ENCODE results near the gene SLCO1A2. TPM values are rescaled to one million over a fixed set of nuclear protein-coding genes. Genes with fewer than 3 reads are reported as not detected.

Gene SLCO1A2
- total and polyA plus RNA-seq, 12 donors = 0.06 TPM; not detected in 11

- no peak overlapping the region for H3K4me3 ChIP-seq
- no peaks in the 10 kb centered on the region for H3K9me3 ChIP-seq (replicated peaks in 1 of 3)
- no peak for TF ChIP-seq CTCF (IDR thresholded peaks at IDR 0.05)
- no peak for TF ChIP-seq POLR2A (IDR thresholded peaks at IDR 0.05)
- no peaks in the 10 kb centered on the region for H3K36me3 ChIP-seq (replicated peaks in 1 of 2)
- no peak for DNase-seq
- intact Hi-C loops (cut with DNase I) = no loop called here
- no peak overlapping the region for H3K27ac ChIP-seq
- no peaks in the 10 kb centered on the region for H3K27me3 ChIP-seq
- no peaks in the 10 kb centered on the region for H3K4me1 ChIP-seq (replicated peaks in 1 of 2)
Observed at GRCh38 chr12:21221778-21222177, 112.9 kb downstream of the SLCO1A2 start.

GRCh38 chr12:21221072-21221471, 113.6 kb downstream of the SLCO1A2 start:
- intact Hi-C loops (cut with DNase I) = no loop called here
- Histone ChIP-seq H3K27ac (no peak overlapping the region), H3K9me3 (replicated peaks in 1 of 3) (no peaks in the 10 kb centered on the region), H3K4me3 (no peak overlapping the region), H3K4me1 (replicated peaks in 1 of 2) (no peaks in the 10 kb centered on the region), H3K36me3 (replicated peaks in 1 of 2) (no peaks in the 10 kb centered on the region), H3K27me3 (no peaks in the 10 kb centered on the region)
- TF ChIP-seq POLR2A (IDR thresholded peaks at IDR 0.05) (no peak), CTCF (IDR thresholded peaks at IDR 0.05) (no peak)
- DNase-seq = no peak

- H3K9me3 ChIP-seq (replicated peaks in 1 of 3) = no peaks in the 10 kb centered on the region
- intact Hi-C loops (cut with DNase I) = no loop called here
- TF ChIP-seq CTCF (IDR thresholded peaks at IDR 0.05) = no peak
- no peak for TF ChIP-seq POLR2A (IDR thresholded peaks at IDR 0.05)
- no peaks in the 10 kb centered on the region for H3K4me1 ChIP-seq (replicated peaks in 1 of 2)
- H3K36me3 ChIP-seq (replicated peaks in 1 of 2) = no peaks in the 10 kb centered on the region
- no peak for DNase-seq
- WGBS, 4 donors = 50 to 61% (median 54%) methylated on average over 3 of the region's 3 CpGs
- no peak overlapping the region for H3K27ac ChIP-seq
- no peak overlapping the region for H3K4me3 ChIP-seq
- H3K27me3 ChIP-seq = no peaks in the 10 kb centered on the region
Observed at GRCh38 chr12:21220266-21220665, 114.5 kb downstream of the SLCO1A2 start.

- no peak for DNase-seq
- 33 to 49% (median 44%) methylated on average over 2 of the region's 2 CpGs for WGBS, 4 donors
Observed at GRCh38 chr12:21219206-21219605, 115.5 kb downstream of the SLCO1A2 start.

More at GRCh38 chr12:21219206-21219605, 115.5 kb downstream of the SLCO1A2 start:
- intact Hi-C loops (cut with DNase I) = no loop called here
- no peak overlapping the region for H3K4me3 ChIP-seq
- no peaks in the 10 kb centered on the region for H3K27me3 ChIP-seq
- TF ChIP-seq CTCF (IDR thresholded peaks at IDR 0.05) = no peak
- H3K36me3 ChIP-seq (replicated peaks in 1 of 2) = no peaks in the 10 kb centered on the region
- H3K9me3 ChIP-seq (replicated peaks in 1 of 3) = no peaks in the 10 kb centered on the region
- no peaks in the 10 kb centered on the region for H3K4me1 ChIP-seq (replicated peaks in 1 of 2)
- H3K27ac ChIP-seq = no peak overlapping the region

Other genes starting within 250 kb of the SLCO1A2 start
- not detected for gene SLCO1B1, start 203.7 kb downstream of the SLCO1A2 start, total RNA-seq
- gene SLCO1B1, start 203.7 kb downstream of the SLCO1A2 start, polyA plus RNA-seq = not detected
- not detected for gene IAPP, start 38.0 kb upstream of the SLCO1A2 start, total RNA-seq
- gene IAPP, start 38.0 kb upstream of the SLCO1A2 start, polyA plus RNA-seq = under 1 TPM in 1 of 3 donors, not detected in 2; 0.20 TPM
- gene PYROXD1, start 102.7 kb upstream of the SLCO1A2 start, total RNA-seq = 10 to 100 TPM in 8 of 9 donors, 1 to 10 TPM in 1; 9.8 to 25.3 (median 17.6) TPM
- gene PYROXD1, start 102.7 kb upstream of the SLCO1A2 start, polyA plus RNA-seq = 10 to 100 TPM; 10.3 to 29.8 (median 13.0) TPM
- 10 to 100 TPM; 15.5 to 42.1 (median 29.8) TPM for gene RECQL, start 166.7 kb upstream of the SLCO1A2 start, total RNA-seq
- 10 to 100 TPM; 12.6 to 21.7 (median 14.6) TPM for gene RECQL, start 166.7 kb upstream of the SLCO1A2 start, polyA plus RNA-seq
- 10 to 100 TPM; 12.9 to 51.1 (median 37.9) TPM for gene GOLT1B, start 166.9 kb upstream of the SLCO1A2 start, total RNA-seq
- gene GOLT1B, start 166.9 kb upstream of the SLCO1A2 start, polyA plus RNA-seq = 10 to 100 TPM; 16.1 to 75.1 (median 20.1) TPM
- 1 to 10 TPM in 1 of 9 donors, under 1 TPM in 5, not detected in 3; 0.27 to 3.3 (median 0.57) TPM for gene SPX, start 191.4 kb upstream of the SLCO1A2 start, total RNA-seq
- 1 to 10 TPM in 1 of 3 donors, under 1 TPM in 2; 0.33 to 1.2 (median 0.48) TPM for gene SPX, start 191.4 kb upstream of the SLCO1A2 start, polyA plus RNA-seq

All from adrenal gland (tissue), 12 donors.